HT-29 (cell line): ENCODE data around the gene PRR22. TPM values are rescaled to one million over a fixed set of nuclear protein-coding genes. Genes with fewer than 3 reads are reported as not detected.
"Not testable (repeated sequence)": the region's sequence is repeated elsewhere in the genome, so short reads cannot be mapped to it uniquely, and the experiment has no call there.

Experiments
- DNase-seq: peaks from one replicate; pipeline ENCODE4 v3.0.0-alpha.2; 2015; ENCODE audit warnings: low spot score
- total RNA-seq: library from RNA; depleted of rRNA; stranded (reverse); fragments of >200 nt; shearing (Covaris generic); gene quantifications from 2 replicates; pipeline ENCODE4 v1.2.3, GENCODE V29; 2014

The PRR22 gene
- total RNA-seq, 1 experiment from 2014 or later = 2.1 TPM

GRCh38 chr19:5790559-5791520 lies 6.3 kb upstream of the PRR22 start, which contains the start of gene DUS3L:
TSS of gene DUS3L (minus strand) at chr19:5791163. CDS start at chr19:5791141, 22 bp downstream.
- peak; percentile 91 for DNase-seq

- no peak for DNase-seq
Observed at GRCh38 chr19:5789886-5790558, 5.5 kb upstream of the PRR22 start.

GRCh38 chr19:5789351-5789761 lies 4.8 kb upstream of the PRR22 start:
- DNase-seq = no peak

GRCh38 chr19:5788422-5788821 lies 3.9 kb upstream of the PRR22 start:
- DNase-seq = no peak

- no peak for DNase-seq
Observed at GRCh38 chr19:5787409-5788182, 3.0 kb upstream of the PRR22 start.

GRCh38 chr19:5786593-5787408 lies 2.3 kb upstream of the PRR22 start:
- no peak for DNase-seq

- DNase-seq = no peak
Observed at GRCh38 chr19:5785423-5785822, 877 bp upstream of the PRR22 start.

- no peak for DNase-seq
Observed at GRCh38 chr19:5782945-5783919, 1.3 kb downstream of the PRR22 start.

GRCh38 chr19:5782322-5782721 lies 2.2 kb downstream of the PRR22 start:
- no peak for DNase-seq

GRCh38 chr19:5780916-5781315 lies 3.6 kb downstream of the PRR22 start:
- DNase-seq = not testable (repeated sequence)

- DNase-seq = no peak
Observed at GRCh38 chr19:5778402-5778801, 6.1 kb downstream of the PRR22 start.

- peak; percentile 23 for DNase-seq
Observed at GRCh38 chr19:5775668-5776309, 8.8 kb downstream of the PRR22 start.

- DNase-seq = no peak
Observed at GRCh38 chr19:5774921-5775320, 9.6 kb downstream of the PRR22 start.

- no peak for DNase-seq
Observed at GRCh38 chr19:5773276-5773675, 11.3 kb downstream of the PRR22 start.

- no peak for DNase-seq
Observed at GRCh38 chr19:5772416-5772815, 12.1 kb downstream of the PRR22 start.

GRCh38 chr19:5767949-5768348 lies 16.6 kb downstream of the PRR22 start:
- DNase-seq = no peak

GRCh38 chr19:5765220-5765619 lies 19.3 kb downstream of the PRR22 start:
- no peak for DNase-seq

- no peak for DNase-seq
Observed at GRCh38 chr19:5762608-5763217, 21.8 kb downstream of the PRR22 start.

GRCh38 chr19:5753743-5754142 lies 30.8 kb downstream of the PRR22 start:
- DNase-seq = no peak
